ENCODE measurements around the gene HIGD2B.
A peak's percentile ranks its signal among the peaks of the same experiment; 100 is the strongest.
"Not testable (repeated sequence)": the region's sequence is repeated elsewhere in the genome, so short reads cannot be mapped to it uniquely, and the experiment has no call there.

The HIGD2B gene

GRCh38 chr15:72685301-72685924 is 569 bp downstream of the HIGD2B start:
- in situ Hi-C loops (cut with MboI; ENCODE audit: low pct_unique_long_range_greater_than_20kb, low sequenced_read_pairs): loop anchor here (25.0 kb wide), 2 partner anchors 1452 to 1627 kb away; partner anchors contain the start of gene ISLR2
- no peak for DNase-seq

- no peak for DNase-seq
- in situ Hi-C loops (cut with MboI; ENCODE audit: low pct_unique_long_range_greater_than_20kb, low sequenced_read_pairs): loop anchor here (25.0 kb wide), 2 partner anchors 1455 to 1630 kb away; partner anchors contain the start of gene ISLR2
These were observed 3.2 kb downstream of the HIGD2B start for GRCh38 chr15:72682772-72683171.

GRCh38 chr15:72680931-72681330 is 5.1 kb downstream of the HIGD2B start:
- DNase-seq: peak; percentile 70
- in situ Hi-C loops (cut with MboI; ENCODE audit: low pct_unique_long_range_greater_than_20kb, low sequenced_read_pairs): loop anchor here (25.0 kb wide), 2 partner anchors 1456 to 1631 kb away; partner anchors contain the start of gene ISLR2

GRCh38 chr15:72676838-72677237 is 9.1 kb downstream of the HIGD2B start:
- DNase-seq: no peak
- in situ Hi-C loops (cut with MboI; ENCODE audit: low pct_unique_long_range_greater_than_20kb, low sequenced_read_pairs): loop anchor here (25.0 kb wide), 2 partner anchors 1460 to 1635 kb away; partner anchors contain the start of gene ISLR2

GRCh38 chr15:72671525-72671924 is 14.5 kb downstream of the HIGD2B start:
- no peak for DNase-seq
- in situ Hi-C loops (cut with MboI; ENCODE audit: low pct_unique_long_range_greater_than_20kb, low sequenced_read_pairs): no loop called here

- in situ Hi-C loops (cut with MboI; ENCODE audit: low pct_unique_long_range_greater_than_20kb, low sequenced_read_pairs): not testable (repeated sequence)
- peak; percentile 91 for DNase-seq
These were observed 15.2 kb downstream of the HIGD2B start for GRCh38 chr15:72670656-72671352.

- in situ Hi-C loops (cut with MboI; ENCODE audit: low pct_unique_long_range_greater_than_20kb, low sequenced_read_pairs); DNase-seq: not testable (repeated sequence)
These were observed 16.2 kb downstream of the HIGD2B start for GRCh38 chr15:72669803-72670202.

- in situ Hi-C loops (cut with MboI; ENCODE audit: low pct_unique_long_range_greater_than_20kb, low sequenced_read_pairs); DNase-seq: not testable (repeated sequence)
These were observed 20.3 kb downstream of the HIGD2B start for GRCh38 chr15:72665706-72666105.

GRCh38 chr15:72663931-72664330 is 22.1 kb downstream of the HIGD2B start:
- in situ Hi-C loops (cut with MboI; ENCODE audit: low pct_unique_long_range_greater_than_20kb, low sequenced_read_pairs); DNase-seq: not testable (repeated sequence)

- DNase-seq; in situ Hi-C loops (cut with MboI; ENCODE audit: low pct_unique_long_range_greater_than_20kb, low sequenced_read_pairs): not testable (repeated sequence)
These were observed 24.9 kb downstream of the HIGD2B start for GRCh38 chr15:72661081-72661480.

- DNase-seq; in situ Hi-C loops (cut with MboI; ENCODE audit: low pct_unique_long_range_greater_than_20kb, low sequenced_read_pairs): not testable (repeated sequence)
These were observed 30.0 kb downstream of the HIGD2B start for GRCh38 chr15:72656014-72656413.

- DNase-seq; in situ Hi-C loops (cut with MboI; ENCODE audit: low pct_unique_long_range_greater_than_20kb, low sequenced_read_pairs): not testable (repeated sequence)
These were observed 31.6 kb downstream of the HIGD2B start, which contains the start of gene GOLGA6B for GRCh38 chr15:72654397-72654796. Gene GOLGA6B (plus strand): TSS chr15:72654697. CDS start chr15:72654738, 41 bp downstream.

GRCh38 chr15:72648631-72649253 is 37.2 kb downstream of the HIGD2B start:
- in situ Hi-C loops (cut with MboI; ENCODE audit: low pct_unique_long_range_greater_than_20kb, low sequenced_read_pairs); DNase-seq: not testable (repeated sequence)

GRCh38 chr15:72642271-72642670 is 43.7 kb downstream of the HIGD2B start:
- DNase-seq; in situ Hi-C loops (cut with MboI; ENCODE audit: low pct_unique_long_range_greater_than_20kb, low sequenced_read_pairs): not testable (repeated sequence)

- in situ Hi-C loops (cut with MboI; ENCODE audit: low pct_unique_long_range_greater_than_20kb, low sequenced_read_pairs); DNase-seq: not testable (repeated sequence)
These were observed 46.1 kb downstream of the HIGD2B start for GRCh38 chr15:72639759-72640483.

- in situ Hi-C loops (cut with MboI; ENCODE audit: low pct_unique_long_range_greater_than_20kb, low sequenced_read_pairs): not testable (repeated sequence)
- peak; percentile 35 for DNase-seq
These were observed 49.3 kb downstream of the HIGD2B start for GRCh38 chr15:72636519-72637282.

GRCh38 chr15:72629068-72629570 is 56.9 kb downstream of the HIGD2B start:
- in situ Hi-C loops (cut with MboI; ENCODE audit: low pct_unique_long_range_greater_than_20kb, low sequenced_read_pairs); DNase-seq: not testable (repeated sequence)
